AG04450 (cell line): Measurements from ENCODE around the gene FNDC11. TPM values are rescaled to one million over a fixed set of nuclear protein-coding genes. Genes with fewer than 3 reads are reported as not detected.

Experiments used
- CTCF ChIA-PET: fragments of 300-600, 350-600 bp; formaldehyde crosslinking; extraction: SDS; loops from one replicate; lab custom pipeline; 2022; ENCODE audit warnings: antibody characterized with exemption, inconsistent platforms; lab: Charles Lee
- POLR2A ChIA-PET: fragments of 350-600 bp; formaldehyde crosslinking; extraction: SDS; loops from one replicate; lab custom pipeline; 2021; ENCODE audit warnings: antibody characterized with exemption, inconsistent platforms; lab: Yijun Ruan, JAX
- DNase-seq: peaks from one replicate; pipeline ENCODE4 v3.0.0-alpha.2; 2011; ENCODE audit warnings: low read depth, low spot score
- H3K27ac ChIP-seq: one replicate; pipeline ENCODE4 v1.5.1; 2012; ENCODE audit warnings: low read depth, low read length, control low read depth
- H3K27me3 ChIP-seq: one replicate; pipeline ENCODE4 v1.6.0; 2012; ENCODE audit warnings: low read length; ENCODE audit not compliant: control insufficient read depth, insufficient read depth
- H3K4me3 ChIP-seq: 2 replicates; pipeline ENCODE4 v1.5.1; 2011; ENCODE audit warnings: mild to moderate bottlenecking, low read depth, low read length, control low read depth
- H3K9me3 ChIP-seq: 2 replicates; pipeline ENCODE4 v1.5.1; 2012; ENCODE audit warnings: low read length; ENCODE audit not compliant: control insufficient read depth, insufficient read depth
- CTCF ChIP-seq: IDR thresholded peaks from 2 replicates; pipeline ENCODE4 v1.5.1; 2011; ENCODE audit warnings: low read depth, low read length, control low read depth, inconsistent platforms
- polyA plus RNA-seq: library from polyadenylated mRNA; depleted of rRNA; stranded (reverse); fragments of >200 nt; gene quantifications from 2 replicates; pipeline ENCODE4 v1.2.3, GENCODE V29; 2011

Gene FNDC11
- polyA plus RNA-seq, 1 experiment = 0.64 TPM

DNA sequence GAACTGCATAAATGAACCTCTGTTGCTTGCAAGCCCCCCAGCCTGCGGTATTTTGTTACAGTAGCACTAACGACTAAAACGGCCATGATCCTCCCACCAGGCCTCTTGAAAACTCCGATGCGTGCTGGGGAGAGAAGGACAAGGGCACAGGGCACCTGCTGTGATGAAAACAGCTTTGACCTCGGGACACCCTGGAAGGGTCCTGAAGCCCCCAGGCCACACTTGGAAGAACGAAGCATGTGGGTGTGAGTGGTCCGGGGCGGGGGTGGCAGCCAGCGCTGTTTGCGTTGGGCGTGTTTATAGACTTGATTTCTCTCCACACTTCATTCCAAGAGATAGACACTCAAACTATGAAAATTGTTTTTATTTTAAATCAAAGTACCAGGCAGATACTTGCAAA is 33.3 kb downstream of the FNDC11 start:
- Histone ChIP-seq H3K4me3 (no peak overlapping the region), H3K9me3 (no peaks in the 10 kb centered on the region; the same call in 1 of the 2 replicates), H3K27ac (no peak overlapping the region), H3K27me3 (no peaks in the 10 kb centered on the region)
- ChIA-PET POLR2A (no interaction called here), CTCF (no interaction called here)
- no peak for TF ChIP-seq CTCF
- DNase-seq = no peak

- CTCF ChIA-PET = interaction anchor here (0.6 kb wide), 1 partner anchor 204 kb away, joined by 4 read pairs; no protein-coding TSS in a partner anchor
- no peak overlapping the region for H3K4me3 ChIP-seq
- H3K27ac ChIP-seq = no peak overlapping the region
- POLR2A ChIA-PET = interaction anchor here (0.6 kb wide), 1 partner anchor 59 kb away, joined by 3 read pairs; no protein-coding TSS in a partner anchor
- no peaks in the 10 kb centered on the region; the same call in 1 of the 2 replicates for H3K9me3 ChIP-seq
- DNase-seq = no peak
- H3K27me3 ChIP-seq = no peaks in the 10 kb centered on the region
- no peak for TF ChIP-seq CTCF
Measured at GRCh38 chr20:63587776-63588591, 34.0 kb downstream of the FNDC11 start.

- no peak overlapping the region for H3K27ac ChIP-seq
- no peak for DNase-seq
- no peaks in the 10 kb centered on the region; the same call in 1 of the 2 replicates for H3K9me3 ChIP-seq
- no peaks in the 10 kb centered on the region for H3K27me3 ChIP-seq
- no peak overlapping the region for H3K4me3 ChIP-seq
- POLR2A ChIA-PET = no interaction called here
- no peak for TF ChIP-seq CTCF
- CTCF ChIA-PET = interaction anchor here (0.6 kb wide), 1 partner anchor 203 kb away, joined by 4 read pairs; no protein-coding TSS in a partner anchor
Measured at GRCh38 chr20:63588641-63589041, 34.7 kb downstream of the FNDC11 start.

- DNase-seq = no peak
- H3K27me3 ChIP-seq = no peaks in the 10 kb centered on the region
- no peak overlapping the region for H3K27ac ChIP-seq
- CTCF ChIA-PET = no interaction called here
- TF ChIP-seq CTCF = no peak
- no peaks in the 10 kb centered on the region; the same call in 1 of the 2 replicates for H3K9me3 ChIP-seq
- H3K4me3 ChIP-seq = no peak overlapping the region
- POLR2A ChIA-PET = no interaction called here
Measured at GRCh38 chr20:63589261-63590217, 35.6 kb downstream of the FNDC11 start.
